ENCODE measurements around the gene SHANK2. TPM values are rescaled to one million over a fixed set of nuclear protein-coding genes. Genes with fewer than 3 reads are reported as not detected.

SHANK2 gene
- total RNA-seq, 4 donors from 2014 or later: 1.1 to 16.7 (median 9.0) TPM

GRCh38 chr11:71253794-71254193 lies 1.4 kb upstream of the SHANK2 start:
- TF ChIP-seq CTCF (IDR thresholded peaks at IDR 0.05) (no peak), POLR2A (IDR thresholded peaks at IDR 0.05) (no peak)
- DNase-seq (ENCODE audit: low spot score in 2 of 2): no peak
- intact Hi-C loops (cut with DNase I; ENCODE audit: low total_unique reads): no loop called here
- no peak overlapping the region for H3K4me3 ChIP-seq (ENCODE audit: low read depth, poor library complexity, severe bottlenecking)
- WGBS, 2 donors: 55 to 58% methylated on average over 5 of the region's 5 CpGs

- TF ChIP-seq CTCF (IDR thresholded peaks at IDR 0.05) (no peak), POLR2A (IDR thresholded peaks at IDR 0.05) (no peak)
- WGBS, 2 donors: 5 to 7% methylated on average over 31 to 37 of the region's 40 CpGs
- H3K4me3 ChIP-seq (ENCODE audit: low read depth, poor library complexity, severe bottlenecking): no peak overlapping the region
- intact Hi-C loops (cut with DNase I; ENCODE audit: low total_unique reads): no loop called here
- no peak for DNase-seq (ENCODE audit: low spot score in 2 of 2)
Measured at GRCh38 chr11:71252770-71253730, 673 bp upstream of the SHANK2 start.

- WGBS, 2 donors: 1 to 5% methylated on average over 4 to 29 of the region's 59 CpGs
- peak in 1 of 2 donors; percentile 68 for DNase-seq (ENCODE audit: low spot score in 2 of 2)
- TF ChIP-seq CTCF (IDR thresholded peaks at IDR 0.05): no peak
- TF ChIP-seq POLR2A (IDR thresholded peaks at IDR 0.05): no peak
- intact Hi-C loops (cut with DNase I; ENCODE audit: low total_unique reads): no loop called here
- H3K4me3 ChIP-seq (ENCODE audit: low read depth, poor library complexity, severe bottlenecking): peak overlapping the region; percentile 26
Measured at GRCh38 chr11:71251761-71252268, 562 bp downstream of the SHANK2 start.

- intact Hi-C loops (cut with DNase I; ENCODE audit: low total_unique reads): no loop called here
- peak in 1 of 2 donors; percentile 84 for DNase-seq (ENCODE audit: low spot score in 2 of 2)
- TF ChIP-seq CTCF (IDR thresholded peaks at IDR 0.05) (no peak), POLR2A (IDR thresholded peaks at IDR 0.05) (no peak)
- H3K4me3 ChIP-seq (ENCODE audit: low read depth, poor library complexity, severe bottlenecking): peak overlapping the region; percentile 1
- 1 to 5% methylated on average over 20 to 41 of the region's 64 CpGs for WGBS, 2 donors
Measured at GRCh38 chr11:71251151-71251721, 1.1 kb downstream of the SHANK2 start.

- peak overlapping the region; percentile 1 for H3K4me3 ChIP-seq (ENCODE audit: low read depth, poor library complexity, severe bottlenecking)
- peak in 1 of 2 donors; percentile 68 for DNase-seq (ENCODE audit: low spot score in 2 of 2)
- no peak for TF ChIP-seq CTCF (IDR thresholded peaks at IDR 0.05)
- TF ChIP-seq POLR2A (IDR thresholded peaks at IDR 0.05): no peak
- intact Hi-C loops (cut with DNase I; ENCODE audit: low total_unique reads): no loop called here
- 33 to 41% methylated on average over 25 to 27 of the region's 27 CpGs for WGBS, 2 donors
Measured at GRCh38 chr11:71250523-71251150, 1.7 kb downstream of the SHANK2 start.
